Measurements from ENCODE around the gene CDH22. TPM values are rescaled to one million over a fixed set of nuclear protein-coding genes. Genes with fewer than 3 reads are reported as not detected.

Gene CDH22
- total and polyA plus RNA-seq, 9 of the 15 experiments (the other 6 are each of a cell fraction or from before 2014, with no cell fraction given) = 0.07 to 0.08 TPM; not detected in 7

DNA sequence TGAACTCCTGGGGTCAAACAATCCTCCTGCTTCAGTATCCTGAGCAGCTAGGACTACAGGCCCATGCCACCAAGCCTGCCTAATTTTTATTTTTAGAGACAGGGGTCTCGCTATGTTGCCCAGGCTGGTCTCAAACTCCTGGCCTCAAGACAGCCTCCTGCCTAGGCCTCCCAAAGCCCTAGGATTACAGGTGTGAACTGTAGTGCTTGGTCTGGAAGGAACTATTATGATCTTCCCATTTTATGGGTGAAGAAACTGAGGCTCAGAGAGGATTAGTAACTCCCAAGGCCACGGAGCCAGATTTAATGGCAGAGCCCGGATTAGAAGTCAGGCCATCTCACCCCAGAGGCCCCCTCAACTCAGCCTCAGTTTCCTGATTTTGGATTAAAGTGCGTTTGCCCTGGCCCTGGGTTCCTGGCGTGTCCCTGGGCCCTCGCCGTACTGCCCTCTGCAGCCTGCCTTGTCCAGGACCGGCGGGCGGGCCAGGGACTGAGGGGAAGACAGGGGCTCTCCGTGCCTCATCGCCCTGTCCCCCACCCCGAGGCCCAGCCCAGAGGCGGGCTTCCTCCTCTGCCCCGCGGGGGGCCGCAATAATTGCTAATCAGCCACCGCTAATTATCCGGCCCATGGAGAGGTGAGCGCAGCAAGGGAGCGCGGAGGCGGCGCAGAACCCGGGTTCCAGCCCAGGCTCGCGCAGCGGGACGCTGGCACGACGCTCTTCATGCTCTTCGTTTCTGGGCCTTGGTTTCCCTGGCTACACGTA, 155.3 kb downstream of the CDH22 start:
- Histone ChIP-seq H3K9ac (ENCODE audit: insufficient read depth in 1 of 2, low read depth in 2 of 2, low read length in 2 of 2) (no peak overlapping the region), H3K79me2 (ENCODE audit: control insufficient read depth, insufficient read depth, low read length) (no peaks in the 10 kb centered on the region), H3K4me1 (replicated peaks in 1 of 2; ENCODE audit: control insufficient read depth in 2 of 2, insufficient read depth in 2 of 2, low read length in 2 of 2) (no peaks in the 10 kb centered on the region), H3K36me3 (ENCODE audit: control insufficient read depth, insufficient read depth, low read length) (no peaks in the 10 kb centered on the region), H3K27ac (ENCODE audit: extremely low read depth, low read depth, low read length) (no peak overlapping the region), H3K4me3 (no peak overlapping the region), H3K27me3 (ENCODE audit: control insufficient read depth in 2 of 2, insufficient read depth in 2 of 2, low read length in 2 of 2) (peaks cover 35 to 76% of the 10 kb centered on the region in 2 experiments; a peak in 4 of 5 replicates), H3K9me1 (ENCODE audit: control insufficient read depth, insufficient read depth, low read length) (no peaks in the 10 kb centered on the region), H2AFZ (ENCODE audit: low read depth, low read length) (no peak overlapping the region), H3K9me3 (replicated peaks; ENCODE audit: control insufficient read depth, insufficient read depth, low read depth, low read length) (no peaks in the 10 kb centered on the region), H3K4me2 (ENCODE audit: insufficient read depth, low read length) (no peak overlapping the region), H4K20me1 (replicated peaks; ENCODE audit: control insufficient read depth, insufficient read depth, low read length) (peaks cover 6% of the 10 kb centered on the region; the same call in 1 of the 2 replicates)
- POLR2A ChIA-PET = no interaction called here
- BruUV-seq (replicated peaks) = no TSS peak
- DNase-seq (ENCODE audit: extremely low read depth in 1 of 4, low spot score in 3 of 4) = no peak
- CTCF ChIA-PET (ENCODE audit: low intra/inter-chr PET ratio) = no interaction called here
- 20% methylated on average over 29 of the region's 33 CpGs for WGBS (ENCODE audit: insufficient coverage, low coverage, missing lambda C conversion rate)
- in situ Hi-C loops (cut with MboI) (no loop called here), intact Hi-C loops (cut with micrococcal nuclease) (no loop called here)
- FAIRE-seq = no peak
- ATAC-seq = no peak
- TF ChIP-seq ZNF280A (IDR thresholded peaks at IDR 0.05; ENCODE audit: low read depth, partially characterized antibody) = no peak
- peak; percentile 38 for TF ChIP-seq RBM25 (IDR thresholded peaks at IDR 0.05; ENCODE audit: low read depth, low read length, severe bottlenecking)
- TF ChIP-seq ZNF583 (CRISPR knock-in tag; IDR thresholded peaks at IDR 0.05) = no peak
- TF ChIP-seq MAFG (tag; conservative IDR thresholded peaks at IDR 0.05) = no peak
- TF ChIP-seq ZNF121 (CRISPR knock-in tag; conservative IDR thresholded peaks at IDR 0.05) = peak; percentile 93
- TF ChIP-seq GTF2B (IDR thresholded peaks at IDR 0.05; ENCODE audit: extremely low read depth, insufficient read length) = no peak
- no peak for TF ChIP-seq ARNT (IDR thresholded peaks at IDR 0.05)
- no peak for TF ChIP-seq NBN (IDR thresholded peaks at IDR 0.05; ENCODE audit: low read depth)
- TF ChIP-seq ADNP (tag; IDR thresholded peaks at IDR 0.05) = 0 out of 2 replicates have a peak, but pooled peaks have one; percentile 37
- TF ChIP-seq CREM (IDR thresholded peaks at IDR 0.05; ENCODE audit: low read depth) = no peak
- no peak for TF ChIP-seq DMBX1 (CRISPR knock-in tag; IDR thresholded peaks at IDR 0.05; ENCODE audit: borderline replicate concordance)
- no peak for TF ChIP-seq KLF1 (tag; IDR thresholded peaks at IDR 0.05)
- TF ChIP-seq TAF15 (IDR thresholded peaks at IDR 0.05; ENCODE audit: low read depth, low read length) = no peak
- no peak for TF ChIP-seq STAT6 (CRISPR knock-in tag; IDR thresholded peaks at IDR 0.05)
- TF ChIP-seq ZNF197 (CRISPR knock-in tag; IDR thresholded peaks at IDR 0.05; ENCODE audit: low read depth) = no peak
- TF ChIP-seq CEBPB (tag; IDR thresholded peaks at IDR 0.05) = no peak
- TF ChIP-seq NR1H2 (CRISPR knock-in tag; IDR thresholded peaks at IDR 0.05) = no peak
